ENCODE results near the gene FAM43A.

FAM43A gene

DNA sequence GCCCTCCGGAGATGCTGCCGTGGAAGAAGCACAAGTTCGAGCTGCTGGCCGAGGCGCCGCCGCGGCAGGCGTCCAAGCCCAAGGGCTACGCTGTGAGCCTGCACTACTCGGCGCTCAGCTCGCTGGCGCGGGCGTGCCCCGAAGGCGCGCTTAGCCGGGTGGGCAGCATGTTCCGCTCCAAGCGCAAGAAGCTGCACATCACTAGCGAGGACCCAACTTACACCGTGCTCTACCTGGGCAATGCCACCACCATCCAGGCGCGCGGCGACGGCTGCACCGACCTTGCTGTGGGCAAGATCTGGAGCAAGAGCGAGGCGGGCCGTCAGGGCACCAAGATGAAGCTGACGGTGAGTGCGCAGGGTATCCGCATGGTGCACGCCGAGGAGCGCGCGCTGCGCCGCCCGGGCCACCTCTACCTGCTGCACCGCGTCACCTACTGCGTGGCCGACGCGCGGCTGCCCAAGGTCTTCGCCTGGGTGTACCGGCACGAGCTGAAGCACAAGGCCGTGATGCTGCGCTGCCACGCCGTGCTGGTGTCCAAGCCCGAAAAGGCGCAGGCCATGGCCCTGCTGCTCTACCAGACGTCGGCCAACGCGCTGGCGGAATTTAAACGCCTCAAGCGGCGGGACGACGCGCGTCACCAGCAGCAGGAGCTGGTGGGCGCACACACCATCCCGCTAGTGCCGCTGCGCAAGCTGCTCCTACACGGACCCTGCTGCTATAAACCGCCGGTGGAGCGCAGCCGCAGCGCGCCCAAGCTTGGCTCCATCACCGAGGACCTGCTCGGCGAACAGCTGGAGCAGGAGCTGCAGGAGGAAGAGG, 1.3 kb downstream of the FAM43A start:
- Mint-ChIP-seq H3K36me3 (ENCODE audit: low read depth) (peaks cover 10% of the 10 kb centered on the region), H3K27ac (peak overlapping the region; percentile 79), H3K4me1 (ENCODE audit: low read depth) (peaks cover 70% of the 10 kb centered on the region), H3K9me3 (no peaks in the 10 kb centered on the region), H3K4me3 (peak overlapping the region; percentile 81), H3K27me3 (peaks cover 50% of the 10 kb centered on the region)
- DNase-seq: peak; percentile 68

DNA sequence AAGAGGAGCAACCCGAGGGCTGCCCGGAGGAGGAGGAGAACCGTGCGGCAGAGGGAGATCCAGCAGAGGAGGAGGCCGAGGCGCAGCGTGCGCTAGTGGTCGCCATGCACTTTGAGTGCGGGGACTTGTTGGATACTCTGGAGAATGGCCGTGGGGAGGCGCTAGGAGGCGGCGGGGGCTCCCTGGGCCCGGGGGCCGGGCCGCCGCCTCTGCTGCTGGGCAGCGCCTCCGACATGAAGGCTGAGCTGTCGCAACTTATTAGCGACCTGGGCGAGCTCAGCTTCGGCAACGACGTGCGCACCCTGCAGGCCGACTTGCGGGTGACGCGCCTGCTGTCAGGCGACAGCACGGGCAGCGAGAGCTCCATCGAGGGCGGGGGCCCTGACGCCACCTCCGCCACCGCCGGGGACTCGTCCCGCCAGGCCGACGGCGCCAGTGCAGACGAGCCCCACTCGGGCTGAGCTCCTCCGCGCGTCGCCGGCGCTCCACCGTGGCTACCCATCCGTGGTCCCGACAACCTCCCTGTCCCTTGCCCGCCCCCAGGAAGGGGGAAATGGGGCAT, 2.0 kb downstream of the FAM43A start:
- peak overlapping the region; percentile 81 for H3K4me3 Mint-ChIP-seq
- peak; percentile 84 for DNase-seq
- H3K27me3 Mint-ChIP-seq: peaks cover 50% of the 10 kb centered on the region
- H3K36me3 Mint-ChIP-seq (ENCODE audit: low read depth): peaks cover 10% of the 10 kb centered on the region
- peak overlapping the region; percentile 79 for H3K27ac Mint-ChIP-seq
- H3K9me3 Mint-ChIP-seq: no peaks in the 10 kb centered on the region
- H3K4me1 Mint-ChIP-seq (ENCODE audit: low read depth): peaks cover 63% of the 10 kb centered on the region

DNA sequence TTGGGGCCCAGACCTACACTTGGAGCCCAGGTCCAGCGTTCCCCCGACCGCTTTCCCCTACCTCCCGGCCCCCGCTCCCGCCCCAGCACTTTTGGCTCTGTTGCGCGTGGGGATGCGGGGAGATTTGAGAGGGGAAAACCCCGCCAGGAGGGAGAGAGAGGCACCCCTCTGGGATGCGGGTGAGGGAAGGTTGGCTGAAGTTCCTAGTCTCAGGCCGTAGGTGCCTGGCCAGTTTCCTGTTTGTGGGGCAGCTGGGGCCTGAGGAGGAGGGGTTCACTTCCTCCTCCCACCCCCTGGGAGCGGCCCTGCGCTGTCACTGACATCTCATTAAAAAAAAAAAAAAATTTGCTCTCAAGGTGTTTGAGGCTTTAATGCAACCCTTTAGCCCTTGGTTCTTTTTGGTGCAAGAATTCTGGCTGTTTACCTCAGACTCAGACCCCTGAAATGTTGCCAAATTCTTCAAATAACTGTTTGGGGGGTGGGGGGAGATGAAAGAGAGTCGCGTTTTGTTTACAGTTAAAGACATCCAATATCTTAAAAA, 2.6 kb downstream of the FAM43A start:
- peaks cover 58% of the 10 kb centered on the region for H3K4me1 Mint-ChIP-seq (ENCODE audit: low read depth)
- peaks cover 10% of the 10 kb centered on the region for H3K36me3 Mint-ChIP-seq (ENCODE audit: low read depth)

DNA sequence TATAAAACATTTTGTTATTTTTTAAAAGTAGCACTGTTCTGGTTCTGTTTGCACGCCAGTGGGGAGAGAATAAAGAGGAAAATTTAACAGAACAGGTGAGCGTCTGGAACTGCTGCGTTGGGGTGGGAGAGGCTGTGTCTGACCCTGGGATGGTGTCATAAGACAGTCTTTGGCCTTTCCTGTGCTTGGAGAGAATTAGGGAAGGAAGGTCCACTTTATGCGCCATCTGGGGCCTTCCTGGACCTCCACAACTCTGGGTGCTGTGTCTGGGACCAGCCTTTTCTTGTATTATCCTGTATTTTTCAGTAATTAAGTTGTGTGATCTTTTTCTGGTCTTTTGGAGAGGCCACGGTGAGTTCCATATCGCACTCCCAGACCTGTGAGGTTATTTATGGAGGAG, 3.3 kb downstream of the FAM43A start:
- peaks cover 55% of the 10 kb centered on the region for H3K4me1 Mint-ChIP-seq (ENCODE audit: low read depth)
- H3K36me3 Mint-ChIP-seq (ENCODE audit: low read depth): peaks cover 10% of the 10 kb centered on the region
- H3K27me3 Mint-ChIP-seq: peaks cover 47% of the 10 kb centered on the region
- peak overlapping the region; percentile 9 for H3K27ac Mint-ChIP-seq
- no peaks in the 10 kb centered on the region for H3K9me3 Mint-ChIP-seq
- no peak for DNase-seq
- H3K4me3 Mint-ChIP-seq: peak overlapping the region; percentile 81

More for the DNA sequence above, 2.6 kb downstream of the FAM43A start:
- Mint-ChIP-seq H3K27me3 (peaks cover 50% of the 10 kb centered on the region), H3K27ac (no peak overlapping the region), H3K9me3 (no peaks in the 10 kb centered on the region), H3K4me3 (peak overlapping the region; percentile 81)
- DNase-seq: no peak

DNA sequence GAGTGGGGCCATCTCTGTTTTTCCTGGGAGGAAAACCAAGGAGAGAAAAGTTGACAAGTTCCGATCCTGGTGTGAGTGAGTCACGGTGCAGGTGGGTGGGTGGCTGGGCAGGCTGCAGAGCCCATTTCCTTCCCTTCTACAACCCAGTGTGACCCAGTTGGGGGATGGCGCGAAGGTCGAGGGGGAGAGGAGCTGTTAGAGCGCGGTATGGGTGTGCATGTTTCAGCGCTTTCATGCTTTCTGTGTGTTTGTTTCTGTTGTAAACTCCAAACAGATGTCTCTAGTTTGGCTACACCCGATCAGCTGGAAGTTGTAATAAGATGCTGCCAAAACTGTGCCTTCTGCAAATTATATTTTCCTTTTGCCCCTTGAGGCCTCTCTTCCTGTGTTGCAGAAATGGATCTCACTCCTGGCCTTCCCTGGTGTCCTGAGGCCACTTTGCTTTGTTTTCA, 3.8 kb downstream of the FAM43A start:
- DNase-seq: peak; percentile 43
- Mint-ChIP-seq H3K27me3 (peaks cover 45% of the 10 kb centered on the region), H3K4me1 (ENCODE audit: low read depth) (peaks cover 49% of the 10 kb centered on the region), H3K36me3 (ENCODE audit: low read depth) (peaks cover 10% of the 10 kb centered on the region), H3K4me3 (peak overlapping the region; percentile 81), H3K27ac (no peak overlapping the region), H3K9me3 (no peaks in the 10 kb centered on the region)

DNA sequence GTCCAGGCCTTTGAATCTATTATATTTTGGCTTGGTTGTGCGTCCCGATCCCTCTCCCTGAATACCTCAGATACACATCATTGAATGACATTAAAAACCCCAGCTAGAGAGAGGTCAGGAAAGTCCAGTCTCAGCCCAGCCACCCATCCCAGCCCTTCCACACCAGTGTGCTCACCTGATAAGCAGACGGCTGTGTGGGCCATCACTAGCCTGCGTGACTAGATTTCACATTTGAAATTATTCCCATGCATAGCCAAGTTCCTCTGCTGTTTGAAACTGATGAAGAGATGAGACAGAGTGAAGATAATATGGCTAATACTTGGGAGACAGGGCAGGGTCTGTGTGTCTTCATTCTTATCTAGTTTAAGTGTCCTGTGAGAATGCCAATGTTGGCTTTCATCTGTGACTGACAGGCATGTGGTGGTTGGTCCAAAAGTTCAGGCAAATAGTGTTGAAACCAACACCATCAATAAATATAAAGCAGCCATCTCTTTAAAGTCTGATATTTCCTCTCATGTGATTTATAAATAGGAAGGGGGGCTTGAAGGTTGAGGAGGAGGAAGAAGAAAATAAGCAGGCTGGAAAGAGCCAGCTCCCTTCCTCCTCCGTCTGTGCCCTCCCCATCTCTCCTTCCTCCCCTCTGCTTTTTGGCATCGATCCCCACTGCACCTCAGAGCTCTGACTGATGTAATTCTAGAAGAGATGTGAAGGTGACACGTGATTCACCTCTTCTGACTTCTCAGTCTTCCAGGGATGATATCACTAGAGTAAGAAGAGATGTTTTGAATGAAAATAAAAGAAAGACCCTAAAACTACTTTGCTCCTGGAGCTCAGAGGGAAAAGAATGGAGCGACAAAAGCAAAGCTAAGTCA, 5.1 kb downstream of the FAM43A start:
- DNase-seq: no peak
- H3K27me3 Mint-ChIP-seq: peaks cover 39% of the 10 kb centered on the region
- no peak overlapping the region for H3K4me3 Mint-ChIP-seq
- H3K4me1 Mint-ChIP-seq (ENCODE audit: low read depth): peaks cover 37% of the 10 kb centered on the region
- no peaks in the 10 kb centered on the region for H3K9me3 Mint-ChIP-seq
- no peak overlapping the region for H3K27ac Mint-ChIP-seq
- H3K36me3 Mint-ChIP-seq (ENCODE audit: low read depth): peaks cover 10% of the 10 kb centered on the region

DNA sequence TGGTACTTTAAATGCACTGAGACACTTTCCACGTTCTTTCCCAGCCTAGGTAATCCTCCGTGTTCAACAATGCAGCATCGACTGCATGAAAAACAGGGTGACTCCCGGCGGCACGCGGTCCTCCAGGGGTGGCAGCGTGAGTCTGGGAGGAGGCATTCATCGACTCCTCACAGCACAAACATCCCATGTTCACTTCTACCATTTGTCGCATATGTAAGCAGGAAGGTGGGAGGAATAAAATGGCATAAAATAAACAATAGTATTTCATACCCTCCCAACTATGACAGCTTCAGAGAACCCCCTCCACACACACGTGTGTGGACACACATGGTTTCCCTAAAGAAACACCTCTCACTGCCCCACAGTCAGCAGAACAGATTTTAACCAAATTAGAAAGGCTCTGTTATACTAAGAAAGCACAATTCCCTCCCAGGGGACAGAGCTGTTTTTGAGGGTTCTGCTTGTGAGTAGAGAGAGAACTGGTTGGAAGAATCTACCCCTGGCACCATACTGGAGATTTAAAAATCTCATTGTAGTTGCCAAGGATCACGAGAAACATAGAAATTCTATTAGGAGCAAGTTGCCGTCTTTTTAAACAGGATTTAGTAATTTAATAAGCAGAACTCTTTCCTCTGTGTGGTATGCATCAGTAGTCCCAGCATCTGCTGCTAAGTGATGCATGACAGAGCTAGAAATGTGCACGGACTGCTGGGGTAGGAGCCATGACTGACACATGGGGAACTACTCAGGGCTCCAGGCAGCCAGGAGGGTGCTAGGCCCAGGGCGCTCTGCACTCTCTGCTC, 6.0 kb downstream of the FAM43A start:
- H3K27me3 Mint-ChIP-seq: peaks cover 37% of the 10 kb centered on the region
- no peaks in the 10 kb centered on the region for H3K9me3 Mint-ChIP-seq
- peaks cover 8% of the 10 kb centered on the region for H3K36me3 Mint-ChIP-seq (ENCODE audit: low read depth)
- no peak for DNase-seq
- H3K4me3 Mint-ChIP-seq: no peak overlapping the region
- peaks cover 33% of the 10 kb centered on the region for H3K4me1 Mint-ChIP-seq (ENCODE audit: low read depth)
- H3K27ac Mint-ChIP-seq: no peak overlapping the region

DNA sequence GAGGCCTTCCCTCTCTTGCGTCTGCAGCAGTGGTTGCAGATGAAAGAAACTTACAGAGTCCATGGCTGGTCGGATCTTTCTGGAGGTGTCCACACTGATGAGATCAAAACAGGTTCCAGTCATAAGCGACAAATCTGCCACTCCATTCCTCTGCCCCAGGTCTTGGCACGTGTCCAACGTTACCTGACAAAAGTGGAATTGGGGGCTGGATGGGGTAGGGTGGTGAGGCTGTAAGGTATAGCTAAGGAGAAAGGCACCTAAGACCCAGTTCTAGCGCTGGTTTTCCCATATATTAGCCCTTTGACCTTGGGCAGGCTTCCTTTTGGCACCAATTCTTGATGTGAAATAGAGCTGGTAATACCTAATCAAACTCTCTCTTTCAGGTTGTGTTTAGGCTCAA, 11.0 kb downstream of the FAM43A start:
- H3K27me3 Mint-ChIP-seq: peaks cover 8% of the 10 kb centered on the region
- no peaks in the 10 kb centered on the region for H3K4me1 Mint-ChIP-seq (ENCODE audit: low read depth)
- no peak overlapping the region for H3K27ac Mint-ChIP-seq
- H3K4me3 Mint-ChIP-seq: no peak overlapping the region
- no peak for DNase-seq
- no peaks in the 10 kb centered on the region for H3K9me3 Mint-ChIP-seq
- no peaks in the 10 kb centered on the region for H3K36me3 Mint-ChIP-seq (ENCODE audit: low read depth)

DNA sequence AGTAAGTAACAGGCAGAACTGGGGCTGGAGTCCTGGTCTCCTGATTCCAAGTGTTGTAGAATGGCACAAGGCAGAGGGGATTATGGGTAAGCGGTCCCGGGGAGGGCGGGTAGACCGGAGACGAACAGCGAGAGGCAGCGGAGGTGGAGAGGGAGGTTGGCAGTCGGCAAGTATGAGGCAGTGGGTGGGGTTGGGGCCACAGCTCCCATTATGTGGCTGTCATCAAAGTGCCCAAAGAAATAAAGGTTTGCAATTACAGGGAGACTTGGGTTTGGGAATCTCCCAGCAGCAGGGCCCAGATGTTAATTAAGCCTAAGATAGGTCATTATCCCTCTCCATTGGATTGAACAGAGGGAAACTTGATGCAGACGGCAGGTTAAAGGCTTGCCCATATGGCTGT, 16.9 kb downstream of the FAM43A start:
- Mint-ChIP-seq H3K4me1 (ENCODE audit: low read depth) (no peaks in the 10 kb centered on the region), H3K4me3 (no peak overlapping the region)

DNA sequence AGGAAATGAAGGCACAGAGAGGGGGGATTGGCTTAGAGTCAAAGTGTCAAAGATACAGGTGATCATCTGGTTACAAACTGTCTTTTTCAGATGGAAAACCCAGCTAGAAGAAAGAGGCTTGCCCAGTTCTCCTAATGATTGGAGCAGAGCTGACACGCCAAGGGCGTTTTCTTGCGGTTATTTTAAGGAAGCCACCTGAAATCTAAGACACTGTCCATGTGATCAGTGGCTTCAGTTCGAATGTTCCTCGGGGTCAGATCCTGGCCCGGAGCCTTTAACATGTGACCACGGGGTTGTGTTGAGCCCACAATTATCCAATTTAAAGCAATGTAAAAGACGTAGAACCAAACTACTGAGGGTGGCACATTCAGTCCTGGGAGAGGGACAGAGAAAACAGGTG, 19.5 kb downstream of the FAM43A start:
- no peaks in the 10 kb centered on the region for H3K4me1 Mint-ChIP-seq (ENCODE audit: low read depth)
- no peak overlapping the region for H3K27ac Mint-ChIP-seq
- no peak for DNase-seq
- no peaks in the 10 kb centered on the region for H3K27me3 Mint-ChIP-seq
- no peaks in the 10 kb centered on the region for H3K36me3 Mint-ChIP-seq (ENCODE audit: low read depth)
- peaks cover 4% of the 10 kb centered on the region for H3K9me3 Mint-ChIP-seq
- no peak overlapping the region for H3K4me3 Mint-ChIP-seq

More for the DNA sequence above, 16.9 kb downstream of the FAM43A start:
- no peak for DNase-seq
- H3K27ac Mint-ChIP-seq: no peak overlapping the region
- H3K9me3 Mint-ChIP-seq: no peaks in the 10 kb centered on the region
- no peaks in the 10 kb centered on the region for H3K36me3 Mint-ChIP-seq (ENCODE audit: low read depth)
- H3K27me3 Mint-ChIP-seq: no peaks in the 10 kb centered on the region

DNA sequence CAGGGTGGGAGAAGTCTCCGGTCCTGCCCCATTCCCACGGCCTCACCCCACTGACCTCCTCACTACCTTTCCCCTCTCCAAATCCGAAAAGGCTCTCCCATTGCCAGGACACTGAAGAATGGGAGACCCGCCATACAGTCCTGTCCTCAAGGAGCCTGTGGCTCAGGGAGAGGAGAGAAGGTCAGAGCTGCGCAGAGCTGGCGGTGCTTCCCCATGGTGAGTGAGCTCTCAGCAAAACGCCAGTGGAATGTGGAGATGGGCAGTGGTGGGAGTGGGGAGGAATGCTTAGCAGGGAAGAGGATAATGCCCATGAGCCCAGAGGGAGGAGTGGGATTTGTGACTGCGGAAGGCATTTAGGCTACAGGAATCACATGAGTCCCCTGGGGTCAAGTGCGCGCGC, 20.1 kb downstream of the FAM43A start:
- Mint-ChIP-seq H3K4me1 (ENCODE audit: low read depth) (no peaks in the 10 kb centered on the region), H3K36me3 (ENCODE audit: low read depth) (no peaks in the 10 kb centered on the region), H3K9me3 (peaks cover 4% of the 10 kb centered on the region), H3K4me3 (no peak overlapping the region), H3K27ac (no peak overlapping the region), H3K27me3 (peaks cover 1% of the 10 kb centered on the region)
- DNase-seq: no peak

DNA sequence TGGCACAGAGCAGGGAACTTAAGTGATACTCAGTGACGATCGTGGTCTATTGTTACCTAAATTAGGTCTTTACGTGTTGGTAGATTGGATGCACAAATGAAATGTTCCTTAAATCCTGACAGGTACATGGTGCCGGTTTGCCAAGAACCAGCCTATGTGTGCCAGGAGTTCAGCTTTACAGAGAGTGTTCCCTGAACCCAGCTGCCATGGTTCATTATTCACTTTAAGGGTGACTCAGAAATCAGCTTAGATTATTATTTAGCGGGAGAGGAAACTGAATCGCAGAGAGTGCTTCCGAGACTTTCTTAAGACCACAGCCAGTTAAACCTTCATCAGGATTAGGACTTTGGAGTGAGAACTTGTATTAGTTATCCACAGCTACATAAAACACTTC, 21.5 kb downstream of the FAM43A start:
- peaks cover 4% of the 10 kb centered on the region for H3K27me3 Mint-ChIP-seq
- no peaks in the 10 kb centered on the region for H3K36me3 Mint-ChIP-seq (ENCODE audit: low read depth)
- no peak overlapping the region for H3K27ac Mint-ChIP-seq
- H3K4me3 Mint-ChIP-seq: no peak overlapping the region
- H3K9me3 Mint-ChIP-seq: peaks cover 4% of the 10 kb centered on the region
- no peaks in the 10 kb centered on the region for H3K4me1 Mint-ChIP-seq (ENCODE audit: low read depth)
- no peak for DNase-seq

DNA sequence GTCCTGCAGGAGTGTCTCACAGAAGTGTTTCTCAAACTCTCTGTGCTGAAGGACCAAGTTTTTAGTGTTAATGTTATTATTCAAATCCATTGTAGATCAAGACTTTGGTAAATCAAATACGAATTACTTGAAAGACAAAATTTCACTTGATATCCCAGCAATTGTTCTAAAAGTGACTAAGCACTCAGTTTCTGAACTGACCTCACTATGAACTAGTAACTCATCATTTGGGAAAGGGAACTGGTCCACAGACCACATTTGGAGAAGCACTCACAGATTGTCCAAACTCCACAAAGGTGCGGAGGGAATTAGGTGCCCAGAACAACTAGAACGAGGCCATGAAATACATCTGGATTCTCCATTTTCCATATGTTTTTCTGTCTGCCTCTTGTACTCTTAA, 25.6 kb downstream of the FAM43A start:
- Mint-ChIP-seq H3K4me3 (no peak overlapping the region), H3K27me3 (peaks cover 4% of the 10 kb centered on the region), H3K36me3 (ENCODE audit: low read depth) (no peaks in the 10 kb centered on the region), H3K4me1 (ENCODE audit: low read depth) (peaks cover 2% of the 10 kb centered on the region), H3K9me3 (peaks cover 4% of the 10 kb centered on the region), H3K27ac (no peak overlapping the region)
- no peak for DNase-seq

DNA sequence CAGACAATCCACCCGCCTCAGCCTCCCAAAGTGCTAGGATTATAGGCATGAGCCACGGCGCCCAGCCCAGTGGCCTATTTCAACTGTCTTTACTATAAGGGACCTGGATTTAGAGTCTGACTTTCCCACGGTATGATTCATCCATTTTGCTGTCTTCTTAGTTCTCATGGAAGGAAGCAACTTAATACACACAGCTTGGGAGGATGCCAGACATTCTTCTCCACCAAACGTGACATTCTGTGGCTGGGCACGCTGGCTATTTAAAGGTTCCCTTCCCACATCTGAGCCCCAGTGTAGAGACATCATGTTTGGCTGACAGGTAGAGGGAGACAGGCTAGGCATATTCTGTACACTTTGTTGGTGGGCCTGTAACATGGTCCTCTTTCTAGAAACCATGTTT, 26.2 kb downstream of the FAM43A start:
- no peak for DNase-seq
- Mint-ChIP-seq H3K9me3 (peaks cover 4% of the 10 kb centered on the region), H3K4me3 (no peak overlapping the region), H3K27ac (no peak overlapping the region), H3K27me3 (peaks cover 4% of the 10 kb centered on the region), H3K36me3 (ENCODE audit: low read depth) (no peaks in the 10 kb centered on the region), H3K4me1 (ENCODE audit: low read depth) (peaks cover 2% of the 10 kb centered on the region)
